Neural crest cell (in vitro differentiated cells): ENCODE results near the gene DUSP16. TPM values are rescaled to one million over a fixed set of nuclear protein-coding genes. Genes with fewer than 3 reads are reported as not detected.

Source experiments
- DNase-seq: peaks from one replicate; pipeline ENCODE4 v3.0.0; 2021; ENCODE audit warnings: low read depth, mixed read lengths, low spot score
- H3K27ac Mint-ChIP-seq: one replicate; pipeline ENCODE4 v1.8.0; 2021; ENCODE audit warnings: mild to moderate bottlenecking, mixed read lengths; ENCODE audit not compliant: unreplicated experiment
- H3K27me3 Mint-ChIP-seq: 2 replicates; pipeline ENCODE4 v1.8.0; 2021; ENCODE audit warnings: low read depth, mild to moderate bottlenecking, mixed read lengths
- H3K36me3 Mint-ChIP-seq: 2 replicates; pipeline ENCODE4 v1.8.0; 2021; ENCODE audit warnings: low read depth, mild to moderate bottlenecking, mixed read lengths
- H3K4me1 Mint-ChIP-seq: 2 replicates; pipeline ENCODE4 v1.8.0; 2021; ENCODE audit warnings: mixed read lengths
- H3K4me3 Mint-ChIP-seq: one replicate; pipeline ENCODE4 v1.8.0; 2021; ENCODE audit warnings: mild to moderate bottlenecking, mixed read lengths
- H3K9me3 Mint-ChIP-seq: 2 replicates; pipeline ENCODE4 v1.8.0; 2021; ENCODE audit warnings: mixed read lengths
- total RNA-seq: library from RNA; stranded (reverse); gene quantifications from 2 replicates; pipeline ENCODE4 v1.2.1, GENCODE V29; 2021
- TF ChIP-seq, protein P1 (sequence below): fragments of 200-600 bp; sonication (generic); conservative IDR thresholded peaks from 2 replicates; pipeline ENCODE4 v1.5.0; 2021; ENCODE audit warnings: antibody characterized with exemption, mild to moderate bottlenecking

The DUSP16 gene
- total RNA-seq, 1 donor from 2014 or later = 30.8 TPM

DNA sequence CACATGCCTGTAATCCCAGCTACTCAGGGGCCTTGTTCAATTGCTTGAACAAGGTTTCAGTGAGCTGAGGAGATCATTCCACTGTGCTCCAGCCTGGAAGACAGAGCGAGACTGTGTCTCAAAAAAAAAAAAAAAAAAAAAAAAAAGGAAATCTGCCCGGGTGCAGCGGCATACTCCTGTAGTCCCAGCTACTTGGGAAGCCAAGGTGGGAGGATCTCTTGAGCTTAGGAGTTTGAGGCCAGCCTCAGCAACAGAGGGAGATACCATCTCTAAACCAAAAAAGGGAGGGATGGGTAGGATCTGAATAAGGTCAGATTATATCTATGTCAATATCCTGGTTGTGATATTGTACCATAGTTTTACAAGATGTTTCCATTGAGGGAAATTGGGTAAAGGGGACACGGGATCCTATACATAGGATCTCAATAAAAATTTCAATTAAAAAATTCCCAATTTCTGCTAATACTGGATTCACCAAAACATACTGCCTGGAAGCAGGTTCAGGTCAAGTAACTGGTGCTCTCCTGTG, 129.4 kb downstream of the DUSP16 start:
- TF ChIP-seq, protein P1, sequence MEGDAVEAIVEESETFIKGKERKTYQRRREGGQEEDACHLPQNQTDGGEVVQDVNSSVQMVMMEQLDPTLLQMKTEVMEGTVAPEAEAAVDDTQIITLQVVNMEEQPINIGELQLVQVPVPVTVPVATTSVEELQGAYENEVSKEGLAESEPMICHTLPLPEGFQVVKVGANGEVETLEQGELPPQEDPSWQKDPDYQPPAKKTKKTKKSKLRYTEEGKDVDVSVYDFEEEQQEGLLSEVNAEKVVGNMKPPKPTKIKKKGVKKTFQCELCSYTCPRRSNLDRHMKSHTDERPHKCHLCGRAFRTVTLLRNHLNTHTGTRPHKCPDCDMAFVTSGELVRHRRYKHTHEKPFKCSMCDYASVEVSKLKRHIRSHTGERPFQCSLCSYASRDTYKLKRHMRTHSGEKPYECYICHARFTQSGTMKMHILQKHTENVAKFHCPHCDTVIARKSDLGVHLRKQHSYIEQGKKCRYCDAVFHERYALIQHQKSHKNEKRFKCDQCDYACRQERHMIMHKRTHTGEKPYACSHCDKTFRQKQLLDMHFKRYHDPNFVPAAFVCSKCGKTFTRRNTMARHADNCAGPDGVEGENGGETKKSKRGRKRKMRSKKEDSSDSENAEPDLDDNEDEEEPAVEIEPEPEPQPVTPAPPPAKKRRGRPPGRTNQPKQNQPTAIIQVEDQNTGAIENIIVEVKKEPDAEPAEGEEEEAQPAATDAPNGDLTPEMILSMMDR = no peak

DNA sequence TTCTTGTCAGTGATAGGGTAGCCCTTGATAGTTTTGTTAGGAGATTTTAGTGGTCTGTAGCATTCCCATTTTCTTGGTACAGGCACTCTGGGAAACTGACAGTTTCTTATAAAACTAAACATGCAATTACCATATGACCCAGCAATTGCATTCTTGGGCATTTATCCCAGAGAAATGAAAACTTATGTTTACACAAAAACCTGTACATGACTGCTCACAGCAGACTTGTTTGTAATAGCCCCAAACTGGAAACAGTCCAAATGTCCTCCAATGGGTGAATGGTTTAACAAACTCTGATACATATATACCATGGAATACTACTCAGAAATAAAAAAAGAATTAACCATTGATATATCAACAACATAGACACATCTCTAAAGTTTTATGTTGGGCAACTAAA, 130.3 kb downstream of the DUSP16 start:
- Mint-ChIP-seq H3K4me1 (peaks cover 25% of the 10 kb centered on the region), H3K27ac (no peak overlapping the region), H3K27me3 (no peaks in the 10 kb centered on the region), H3K4me3 (no peak overlapping the region), H3K9me3 (peaks cover 2% of the 10 kb centered on the region), H3K36me3 (peaks cover 5% of the 10 kb centered on the region)
- DNase-seq = no peak
- TF ChIP-seq, protein P1 = no peak

More for the DNA sequence above, 129.4 kb downstream of the DUSP16 start:
- peak overlapping the region; percentile 4 for H3K4me3 Mint-ChIP-seq
- no peak for DNase-seq
- peaks cover 21% of the 10 kb centered on the region for H3K4me1 Mint-ChIP-seq
- H3K27ac Mint-ChIP-seq = no peak overlapping the region
- H3K27me3 Mint-ChIP-seq = no peaks in the 10 kb centered on the region
- peaks cover 2% of the 10 kb centered on the region for H3K9me3 Mint-ChIP-seq
- peaks cover 6% of the 10 kb centered on the region for H3K36me3 Mint-ChIP-seq

DNA sequence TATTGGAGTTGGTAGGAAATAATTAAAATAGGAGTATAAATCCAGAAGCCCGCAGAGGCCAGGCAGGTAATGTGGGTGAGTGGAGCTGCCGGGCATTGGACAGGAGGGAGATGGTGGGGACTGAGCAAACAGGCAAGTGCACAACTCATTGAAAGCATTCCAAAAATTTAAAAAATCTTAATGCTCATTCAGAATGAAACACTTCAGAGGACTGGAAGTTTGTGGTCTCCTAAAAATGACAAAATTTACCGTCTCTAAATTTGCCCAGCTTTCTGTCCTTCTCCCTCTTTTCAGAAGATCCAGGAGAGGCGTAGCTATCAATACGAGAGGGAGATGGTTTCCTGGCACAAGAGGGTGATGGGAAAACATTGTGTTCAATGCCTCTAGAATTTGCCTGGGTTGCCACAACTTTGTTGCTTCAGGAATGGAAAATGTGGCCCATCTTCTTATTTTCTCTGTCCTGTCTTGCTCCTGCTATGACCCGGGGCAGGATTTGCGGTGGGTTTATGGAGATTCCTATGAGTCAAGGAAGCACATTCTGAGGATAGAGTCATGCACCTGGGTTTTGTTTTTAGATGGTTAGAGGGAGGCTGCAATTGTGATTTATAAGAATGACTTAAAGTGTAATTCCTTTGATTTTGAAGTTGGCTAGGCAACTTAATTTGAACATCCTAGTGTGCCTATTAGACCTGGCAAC, 133.6 kb downstream of the DUSP16 start:
- peaks cover 3% of the 10 kb centered on the region for H3K9me3 Mint-ChIP-seq
- no peak for DNase-seq
- H3K4me3 Mint-ChIP-seq = no peak overlapping the region
- peaks cover 10% of the 10 kb centered on the region for H3K36me3 Mint-ChIP-seq
- peaks cover 22% of the 10 kb centered on the region for H3K4me1 Mint-ChIP-seq
- H3K27me3 Mint-ChIP-seq = no peaks in the 10 kb centered on the region
- TF ChIP-seq, protein P1 = no peak
- H3K27ac Mint-ChIP-seq = no peak overlapping the region

DNA sequence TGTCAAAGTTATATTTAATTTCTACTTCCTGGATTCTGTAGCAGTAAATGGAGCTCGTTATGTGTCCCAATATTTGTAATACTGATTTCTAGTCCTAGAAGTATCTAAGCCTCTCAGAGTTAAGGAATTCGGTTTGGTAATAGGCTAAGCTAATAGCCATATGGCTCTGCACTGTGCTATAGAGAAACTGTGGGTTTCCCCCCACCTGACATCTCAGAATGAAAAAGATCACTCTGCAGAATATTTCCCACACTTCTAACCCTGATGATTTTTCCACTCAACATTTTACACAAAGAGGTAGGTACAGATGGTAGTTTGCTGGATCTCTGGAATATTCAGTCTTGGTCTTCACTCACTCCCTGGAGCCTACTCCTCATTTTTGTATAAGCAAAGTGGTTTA, 134.6 kb downstream of the DUSP16 start:
- TF ChIP-seq, protein P1 = no peak
- H3K9me3 Mint-ChIP-seq = peaks cover 6% of the 10 kb centered on the region
- H3K4me3 Mint-ChIP-seq = no peak overlapping the region
- DNase-seq = no peak
- peaks cover 16% of the 10 kb centered on the region for H3K4me1 Mint-ChIP-seq
- H3K27me3 Mint-ChIP-seq = no peaks in the 10 kb centered on the region
- peaks cover 18% of the 10 kb centered on the region for H3K36me3 Mint-ChIP-seq
- peak overlapping the region; percentile 57 for H3K27ac Mint-ChIP-seq

DNA sequence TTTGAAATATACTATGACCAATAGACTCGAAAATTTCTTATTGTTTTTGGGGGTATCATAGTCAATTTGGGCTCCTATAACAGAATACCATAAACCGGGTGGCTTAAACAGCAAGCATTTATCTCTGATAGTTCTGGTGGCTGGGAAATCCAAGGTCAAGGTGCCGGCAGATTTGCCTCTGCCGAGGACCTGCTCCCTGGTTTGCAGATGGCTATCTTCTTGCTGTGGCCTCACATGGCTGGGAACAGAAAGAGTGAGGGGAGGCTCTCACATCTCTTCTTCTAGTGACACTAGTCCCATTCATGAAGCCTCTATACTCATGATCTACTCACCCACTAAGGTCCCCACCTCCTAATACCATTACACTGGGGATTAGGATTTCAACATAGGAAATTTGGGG, 135.1 kb downstream of the DUSP16 start:
- Mint-ChIP-seq H3K36me3 (peaks cover 18% of the 10 kb centered on the region), H3K9me3 (peaks cover 6% of the 10 kb centered on the region), H3K4me3 (no peak overlapping the region), H3K4me1 (peaks cover 13% of the 10 kb centered on the region), H3K27me3 (no peaks in the 10 kb centered on the region), H3K27ac (no peak overlapping the region)
- TF ChIP-seq, protein P1 = no peak
- DNase-seq = no peak
